ENCODE data around the gene PRPH.
A peak's percentile ranks its signal among the peaks of the same experiment; 100 is the strongest.

DNA sequence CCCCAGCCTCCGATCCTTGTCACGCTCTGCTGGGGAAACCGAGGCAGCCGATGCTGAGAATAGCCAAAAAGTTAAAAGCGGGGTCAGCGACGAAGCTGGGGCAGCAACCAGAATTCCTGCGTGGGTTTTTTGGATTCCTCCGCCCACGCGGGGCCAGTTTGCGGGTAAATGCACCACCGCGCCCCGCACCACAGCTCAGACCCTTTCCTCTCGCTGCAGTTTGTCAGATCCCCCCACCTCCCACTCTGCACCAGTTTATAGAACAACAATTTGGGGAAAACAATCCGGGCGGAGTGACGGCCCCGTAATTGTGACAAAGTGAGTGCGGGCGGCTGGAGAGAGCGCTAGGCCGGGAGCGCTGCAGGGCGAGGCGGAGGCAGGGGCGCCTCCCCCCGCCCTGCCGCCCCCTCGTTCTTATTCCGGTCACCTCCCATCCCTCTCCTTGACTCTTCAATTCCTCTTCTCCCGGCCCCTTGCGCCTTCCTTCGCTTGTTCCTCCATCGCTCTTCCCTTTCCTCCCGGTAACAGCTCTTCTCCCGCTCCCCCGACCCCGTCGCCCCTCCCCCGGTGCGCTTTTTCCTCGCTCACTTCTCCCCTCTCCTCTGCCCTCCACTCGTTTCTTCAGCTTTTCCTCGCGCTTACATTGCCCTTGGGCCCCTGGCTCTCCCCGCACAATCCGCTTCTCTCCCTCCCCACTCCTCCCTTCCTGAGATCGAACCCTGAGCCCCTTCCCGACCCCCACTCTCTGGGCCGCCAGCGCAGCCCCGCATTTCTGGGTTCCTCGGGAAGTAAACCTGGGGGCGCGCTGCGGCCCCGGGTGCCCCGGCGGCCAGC is 51.1 kb downstream of the PRPH start:
- TF ChIP-seq EZH2phosphoT487 (IDR thresholded peaks at IDR 0.05; ENCODE audit: insufficient read depth, low read depth): peak; percentile 70; the same call in 1 of the 2 replicates
- peak; percentile 100 for TF ChIP-seq EZH2 (IDR thresholded peaks at IDR 0.05; ENCODE audit: insufficient read depth, poor library complexity, severe bottlenecking)

All from GM23248 (cell line).